ENCODE data around the gene REEP6.

DNA sequence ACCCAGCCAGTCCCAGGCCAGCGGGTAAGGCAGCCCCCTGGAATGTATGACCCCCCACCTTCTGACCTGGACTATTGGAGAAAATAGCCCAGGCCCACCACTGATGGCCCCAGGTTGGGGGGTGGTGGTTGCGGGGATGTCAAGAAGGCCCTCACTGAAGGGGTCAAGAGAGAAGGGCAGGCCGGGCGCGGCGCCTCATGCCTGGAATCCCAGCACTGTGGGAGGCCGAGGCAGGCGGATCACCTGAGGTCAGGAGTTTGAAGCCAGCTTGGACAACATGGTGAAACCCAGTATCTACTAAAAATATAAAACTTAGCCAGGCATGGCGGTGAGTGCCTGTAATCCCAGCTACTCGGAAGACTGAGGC lies 23.3 kb downstream of the REEP6 start:
- TF ChIP-seq, protein P1, sequence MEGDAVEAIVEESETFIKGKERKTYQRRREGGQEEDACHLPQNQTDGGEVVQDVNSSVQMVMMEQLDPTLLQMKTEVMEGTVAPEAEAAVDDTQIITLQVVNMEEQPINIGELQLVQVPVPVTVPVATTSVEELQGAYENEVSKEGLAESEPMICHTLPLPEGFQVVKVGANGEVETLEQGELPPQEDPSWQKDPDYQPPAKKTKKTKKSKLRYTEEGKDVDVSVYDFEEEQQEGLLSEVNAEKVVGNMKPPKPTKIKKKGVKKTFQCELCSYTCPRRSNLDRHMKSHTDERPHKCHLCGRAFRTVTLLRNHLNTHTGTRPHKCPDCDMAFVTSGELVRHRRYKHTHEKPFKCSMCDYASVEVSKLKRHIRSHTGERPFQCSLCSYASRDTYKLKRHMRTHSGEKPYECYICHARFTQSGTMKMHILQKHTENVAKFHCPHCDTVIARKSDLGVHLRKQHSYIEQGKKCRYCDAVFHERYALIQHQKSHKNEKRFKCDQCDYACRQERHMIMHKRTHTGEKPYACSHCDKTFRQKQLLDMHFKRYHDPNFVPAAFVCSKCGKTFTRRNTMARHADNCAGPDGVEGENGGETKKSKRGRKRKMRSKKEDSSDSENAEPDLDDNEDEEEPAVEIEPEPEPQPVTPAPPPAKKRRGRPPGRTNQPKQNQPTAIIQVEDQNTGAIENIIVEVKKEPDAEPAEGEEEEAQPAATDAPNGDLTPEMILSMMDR (IDR thresholded peaks at IDR 0.05; ENCODE audit: insufficient read depth, low read length, poor library complexity, severe bottlenecking): no peak
- TF ChIP-seq EZH2phosphoT487 (conservative IDR thresholded peaks at IDR 0.05; ENCODE audit: low read length): no peak

Measured in SU-DHL-6 (cell line).